Progenitor cell of endocrine pancreas (in vitro differentiated cells): Measurements from ENCODE around the gene AMN. TPM values are rescaled to one million over a fixed set of nuclear protein-coding genes. Genes with fewer than 3 reads are reported as not detected.
A peak's percentile ranks its signal among the peaks of the same experiment; 100 is the strongest.

ENCODE experiments used
- DNase-seq: peaks from one replicate; pipeline ENCODE4 v3.0.0; 2021; ENCODE audit warnings: low spot score; ENCODE audit not compliant: unreplicated experiment
- H3K27ac Mint-ChIP-seq: 2 replicates; pipeline ENCODE4 v1.8.0; 2021; ENCODE audit warnings: mild to moderate bottlenecking, moderate library complexity, mixed read lengths
- H3K27me3 Mint-ChIP-seq: 2 replicates; pipeline ENCODE4 v1.8.0; 2021; ENCODE audit warnings: mixed read lengths
- H3K36me3 Mint-ChIP-seq: 2 replicates; pipeline ENCODE4 v1.8.0; 2022; ENCODE audit warnings: mixed read lengths; ENCODE audit not compliant: insufficient read depth
- H3K4me1 Mint-ChIP-seq: 2 replicates; pipeline ENCODE4 v1.8.0; 2021; ENCODE audit warnings: low read depth, mixed read lengths
- H3K4me3 Mint-ChIP-seq: 2 replicates; pipeline ENCODE4 v1.8.0; 2021; ENCODE audit warnings: low read depth, mild to moderate bottlenecking, moderate library complexity, mixed read lengths
- H3K9me3 Mint-ChIP-seq: 2 replicates; pipeline ENCODE4 v1.8.0; 2021; ENCODE audit warnings: low read depth, mixed read lengths
- CTCF ChIP-seq: fragments of 200-600 bp; sonication (generic); IDR thresholded peaks from one replicate; pipeline ENCODE4 v1.5.0; 2021; ENCODE audit warnings: antibody characterized with exemption, mild to moderate bottlenecking; ENCODE audit not compliant: unreplicated experiment
- total RNA-seq: library from RNA; stranded (reverse); gene quantifications from 2 replicates; pipeline ENCODE4 v1.2.1, GENCODE V29; 2021

The AMN gene
- total RNA-seq, 1 donor from 2014 or later, result 2.5 TPM

- Mint-ChIP-seq H3K4me1 (peaks cover 2% of the 10 kb centered on the region), H3K27ac (no peak overlapping the region), H3K9me3 (no peaks in the 10 kb centered on the region), H3K36me3 (peaks cover 2% of the 10 kb centered on the region), H3K27me3 (peaks cover 21% of the 10 kb centered on the region), H3K4me3 (peak overlapping the region; percentile 57)
- peak; percentile 73 for DNase-seq
- no peak for TF ChIP-seq CTCF
These were observed 6.2 kb downstream of the AMN start for GRCh38 chr14:102928412-102929240.

GRCh38 chr14:102929241-102930137 is 7.0 kb downstream of the AMN start:
- Mint-ChIP-seq H3K4me1 (peaks cover 2% of the 10 kb centered on the region), H3K27ac (no peak overlapping the region), H3K36me3 (peaks cover 5% of the 10 kb centered on the region), H3K9me3 (no peaks in the 10 kb centered on the region), H3K4me3 (no peak overlapping the region), H3K27me3 (peaks cover 21% of the 10 kb centered on the region)
- TF ChIP-seq CTCF, result no peak
- DNase-seq, result no peak

- H3K4me3 Mint-ChIP-seq, result no peak overlapping the region
- peak; percentile 51 for DNase-seq
These were observed 7.8 kb downstream of the AMN start for GRCh38 chr14:102930138-102930752.

GRCh38 chr14:102930753-102931579 is 8.5 kb downstream of the AMN start:
- H3K27ac Mint-ChIP-seq, result no peak overlapping the region
- no peak overlapping the region for H3K4me3 Mint-ChIP-seq
- peaks cover 12% of the 10 kb centered on the region for H3K36me3 Mint-ChIP-seq
- peaks cover 16% of the 10 kb centered on the region for H3K27me3 Mint-ChIP-seq
- no peak for DNase-seq
- peaks cover 2% of the 10 kb centered on the region for H3K4me1 Mint-ChIP-seq
- no peak for TF ChIP-seq CTCF
- no peaks in the 10 kb centered on the region for H3K9me3 Mint-ChIP-seq

More at GRCh38 chr14:102930138-102930752, 7.8 kb downstream of the AMN start:
- Mint-ChIP-seq H3K36me3 (peaks cover 9% of the 10 kb centered on the region), H3K27me3 (peaks cover 21% of the 10 kb centered on the region), H3K9me3 (no peaks in the 10 kb centered on the region), H3K4me1 (peaks cover 2% of the 10 kb centered on the region), H3K27ac (no peak overlapping the region)
- peak; percentile 41 for TF ChIP-seq CTCF
